ENCODE data around the gene IFT80. TPM values are rescaled to one million over a fixed set of nuclear protein-coding genes. Genes with fewer than 3 reads are reported as not detected.

IFT80 gene
- total and polyA plus RNA-seq, 2 experiments from 2014 or later, result 24.1 to 42.5 TPM

- H3K36me3 ChIP-seq, result peaks cover 6% of the 10 kb centered on the region
- H3K4me3 ChIP-seq, result no peak overlapping the region
- peak overlapping the region; percentile 53 for H3K27ac ChIP-seq
- no peaks in the 10 kb centered on the region for H3K27me3 ChIP-seq
- no peak for DNase-seq (ENCODE audit: low read depth in 1 of 2, low spot score in 1 of 2)
- no peaks in the 10 kb centered on the region for H3K9me3 ChIP-seq (ENCODE audit: low read depth)
- H3K4me1 ChIP-seq (ENCODE audit: low read depth), result peaks cover 16% of the 10 kb centered on the region
- no peak for TF ChIP-seq CTCF (IDR thresholded peaks at IDR 0.05; ENCODE audit: low read depth, low read length)
Measured at GRCh38 chr3:160302806-160303205, 96.2 kb downstream of the IFT80 start.

- no peak for TF ChIP-seq CTCF (IDR thresholded peaks at IDR 0.05; ENCODE audit: low read depth, low read length)
- Histone ChIP-seq H3K27me3 (no peaks in the 10 kb centered on the region), H3K4me3 (no peak overlapping the region), H3K4me1 (ENCODE audit: low read depth) (peaks cover 35% of the 10 kb centered on the region), H3K36me3 (no peaks in the 10 kb centered on the region), H3K9me3 (ENCODE audit: low read depth) (no peaks in the 10 kb centered on the region), H3K27ac (peak overlapping the region; percentile 90)
- DNase-seq (ENCODE audit: low read depth in 1 of 2, low spot score in 1 of 2), result peak; percentile 17 to 61
Measured at GRCh38 chr3:160296591-160296990, 102.4 kb downstream of the IFT80 start.

- H3K4me3 ChIP-seq, result no peak overlapping the region
- H3K27me3 ChIP-seq, result no peaks in the 10 kb centered on the region
- DNase-seq (ENCODE audit: low read depth in 1 of 2, low spot score in 1 of 2), result peak in 1 of 2 donors; percentile 80
- no peaks in the 10 kb centered on the region for H3K9me3 ChIP-seq (ENCODE audit: low read depth)
- H3K4me1 ChIP-seq (ENCODE audit: low read depth), result peaks cover 27% of the 10 kb centered on the region
- TF ChIP-seq CTCF (IDR thresholded peaks at IDR 0.05; ENCODE audit: low read depth, low read length), result no peak
- no peaks in the 10 kb centered on the region for H3K36me3 ChIP-seq
- peak overlapping the region; percentile 77 for H3K27ac ChIP-seq
Measured at GRCh38 chr3:160291909-160292299, 107.1 kb downstream of the IFT80 start.

GRCh38 chr3:160291290-160291908 is 107.6 kb downstream of the IFT80 start:
- H3K36me3 ChIP-seq, result no peaks in the 10 kb centered on the region
- peak overlapping the region; percentile 77 for H3K27ac ChIP-seq
- DNase-seq (ENCODE audit: low read depth in 1 of 2, low spot score in 1 of 2), result peak in 1 of 2 donors; percentile 6

GRCh38 chr3:160287666-160288065 is 111.4 kb downstream of the IFT80 start:
- peaks cover 16% of the 10 kb centered on the region for H3K4me1 ChIP-seq (ENCODE audit: low read depth)
- no peak for TF ChIP-seq CTCF (IDR thresholded peaks at IDR 0.05; ENCODE audit: low read depth, low read length)
- no peaks in the 10 kb centered on the region for H3K27me3 ChIP-seq
- H3K4me3 ChIP-seq, result no peak overlapping the region
- H3K36me3 ChIP-seq, result no peaks in the 10 kb centered on the region
- no peak overlapping the region for H3K27ac ChIP-seq
- DNase-seq (ENCODE audit: low read depth in 1 of 2, low spot score in 1 of 2), result peak in 1 of 2 donors; percentile 58
- no peaks in the 10 kb centered on the region for H3K9me3 ChIP-seq (ENCODE audit: low read depth)

More at GRCh38 chr3:160291290-160291908, 107.6 kb downstream of the IFT80 start:
- TF ChIP-seq CTCF (IDR thresholded peaks at IDR 0.05; ENCODE audit: low read depth, low read length), result no peak
- Histone ChIP-seq H3K9me3 (ENCODE audit: low read depth) (no peaks in the 10 kb centered on the region), H3K4me3 (no peak overlapping the region), H3K4me1 (ENCODE audit: low read depth) (peaks cover 23% of the 10 kb centered on the region), H3K27me3 (no peaks in the 10 kb centered on the region)
